A549 (cell line): ENCODE data around the gene WNT7B. TPM values are rescaled to one million over a fixed set of nuclear protein-coding genes. Genes with fewer than 3 reads are reported as not detected.

Experiments used
- ATAC-seq, 2 experiments: fragments of 200-7000 bp in 1 of 2; fragments of >200 bp in 1 of 2; cut with Nextera tagmentation in 1 of 2; cut with Tn5 transposase in 1 of 2; 3 replicates each; pipeline versions ENCODE4 v1.8.0 to v1.9.1; 2018 to 2020; ENCODE audit warnings: mild to moderate bottlenecking in 1 of 2, moderate library complexity in 1 of 2
- CTCF ChIA-PET: fragments of 300-600 bp; sonication (Branson Sonifier 250); formaldehyde crosslinking; extraction: SDS; loops from one replicate; lab custom pipeline; 2021; ENCODE audit warnings: antibody characterized with exemption, inconsistent platforms; lab: Yijun Ruan, JAX
- POLR2A ChIA-PET: fragments of 350-600 bp; formaldehyde crosslinking; extraction: SDS; loops from one replicate; lab custom pipeline; 2021; ENCODE audit warnings: antibody characterized with exemption, inconsistent platforms; lab: Yijun Ruan, JAX
- DNase-seq, 2 experiments: peaks; one replicate each; pipeline versions ENCODE4 v3.0.0 to v3.0.0-alpha.2; 2011 to 2016; ENCODE audit warnings: low read depth in 1 of 2, low spot score in 1 of 2
- FAIRE-seq: peaks from 2 replicates; lab custom pipeline; 2011; peaks lifted over from hg19 to GRCh38; lab: Jason Lieb, UNC
- H3K27ac ChIP-seq, 2 experiments: fragments of >200 bp; sonication (Bioruptor Twin); formaldehyde crosslinking; 3 replicates each; pipeline ENCODE4 v1.5.1; 2016 to 2017
- H3K4me1 ChIP-seq: fragments of >200 bp; sonication (Bioruptor Twin); formaldehyde crosslinking; 3 replicates; pipeline ENCODE4 v1.6.1; 2016
- H3K4me2 ChIP-seq: fragments of >200 bp; sonication (Bioruptor Twin); formaldehyde crosslinking; 3 replicates; pipeline ENCODE4 v1.6.1; 2016
- H3K4me3 ChIP-seq: fragments of >200 bp; sonication (Bioruptor Twin); formaldehyde crosslinking; 3 replicates; pipeline ENCODE4 v1.5.1; 2016
- H3K9me3 ChIP-seq: fragments of >200 bp; sonication (Bioruptor Twin); formaldehyde crosslinking; 3 replicates; pipeline ENCODE4 v1.6.1; 2016
- CBX2 ChIP-seq: fragments of 200-600 bp; sonication (generic); IDR thresholded peaks from 2 replicates; pipeline ENCODE4 v1.6.1; 2016; ENCODE audit warnings: low read depth, mild to moderate bottlenecking, borderline replicate concordance
- CHD4 ChIP-seq: fragments of 200-600 bp; sonication (generic); IDR thresholded peaks from 2 replicates; pipeline ENCODE4 v1.6.1; 2016; ENCODE audit warnings: antibody characterized with exemption, mild to moderate bottlenecking, borderline replicate concordance
- EHF ChIP-seq: fragments of 250-450 bp; sonication (Bioruptor Pico); IDR thresholded peaks from 2 replicates; pipeline ENCODE4 v1.5.0; 2020; ENCODE audit warnings: mild to moderate bottlenecking
- ESRRA ChIP-seq: fragments of 150-350 bp; IDR thresholded peaks from 2 replicates; pipeline ENCODE4 v1.6.1; 2014; ENCODE audit warnings: mild to moderate bottlenecking, low read length, borderline replicate concordance
- HOXA7 ChIP-seq: fragments of 250-450 bp; sonication (Bioruptor Pico); IDR thresholded peaks from 2 replicates; pipeline ENCODE4 v1.5.0; 2020; ENCODE audit warnings: mild to moderate bottlenecking, moderate library complexity
- HOXB5 ChIP-seq: fragments of 250-450 bp; sonication (Bioruptor Pico); IDR thresholded peaks from 2 replicates; pipeline ENCODE4 v1.5.0; 2020; ENCODE audit warnings: mild to moderate bottlenecking, moderate library complexity
- JUN ChIP-seq, 2 experiments: fragments of >200 bp; sonication (Bioruptor Twin); formaldehyde crosslinking; IDR thresholded peaks; 2 replicates in 1 of 2; 3 replicates in 1 of 2; pipeline ENCODE4 v1.6.1; 2016 to 2017
- JUNB ChIP-seq: fragments of >200 bp; sonication (Bioruptor Twin); formaldehyde crosslinking; IDR thresholded peaks from 2 replicates; pipeline ENCODE4 v1.6.1; 2016
- KDM1A ChIP-seq: fragments of 200-600 bp; sonication (generic); IDR thresholded peaks from 2 replicates; pipeline ENCODE4 v1.6.1; 2016; ENCODE audit warnings: low read depth, mild to moderate bottlenecking
- MAFK ChIP-seq: fragments of 450-650 bp; IDR thresholded peaks from 2 replicates; pipeline ENCODE4 v1.6.1; 2014; ENCODE audit not compliant: partially characterized antibody
- MAZ ChIP-seq: fragments of 150-350 bp; IDR thresholded peaks from 2 replicates; pipeline ENCODE4 v1.6.1; 2014; ENCODE audit warnings: antibody characterized with exemption, low read depth, low read length, borderline replicate concordance
- POLR2AphosphoS2 ChIP-seq: conservative IDR thresholded peaks from 2 replicates; pipeline ENCODE4 v1.6.1; 2012; ENCODE audit warnings: low read length, improper control_type of control experiment, inconsistent platforms
- RAD21 ChIP-seq, 2 experiments: fragments of >200 bp in 1 of 2; sonication (Bioruptor Twin) in 1 of 2; formaldehyde crosslinking in 1 of 2; IDR thresholded peaks in 1 of 2; conservative IDR thresholded peaks in 1 of 2; 2 replicates in 1 of 2; 3 replicates in 1 of 2; pipeline ENCODE4 v1.6.1; 2012 to 2018; ENCODE audit warnings: inconsistent platforms in 1 of 2
- RFX5 ChIP-seq: fragments of 450-650 bp; IDR thresholded peaks from 2 replicates; pipeline ENCODE4 v1.7.1; 2014; ENCODE audit warnings: antibody characterized with exemption, mild to moderate bottlenecking, moderate library complexity
- SREBF2 ChIP-seq: fragments of 450-650 bp; IDR thresholded peaks from 2 replicates; pipeline ENCODE4 v1.6.1; 2014; ENCODE audit warnings: mild to moderate bottlenecking, moderate library complexity
- ZC3H11A ChIP-seq: fragments of 450-650 bp; IDR thresholded peaks from 2 replicates; pipeline ENCODE4 v1.6.1; 2014; ENCODE audit warnings: antibody characterized with exemption, mild to moderate bottlenecking
- ZFP36 ChIP-seq: fragments of 450-650 bp; IDR thresholded peaks from 2 replicates; pipeline ENCODE4 v1.6.1; 2014; ENCODE audit warnings: borderline replicate concordance; ENCODE audit not compliant: partially characterized antibody
- WGBS: methylation state at CpG from one replicate; pipeline ENCODE4 v1.1.6; 2017; ENCODE audit errors: missing lambda C conversion rate; 5-methylcytosine and 5-hydroxymethylcytosine counted together
- polyA plus RNA-seq, 4 experiments: library from polyadenylated mRNA; depleted of rRNA in 3 of 4; stranded (reverse); fragments of >200 nt; fragmentation: RNase III in 1 of 4; extraction: RNeasy Plus Mini Kit Qiagen cat#74134 plus additional on column Dnase treatment in 1 of 4; gene quantifications; 2 replicates in 3 of 4; 3 replicates in 1 of 4; pipeline ENCODE4 v1.2.3, GENCODE V29; 2011 to 2017
- TF ChIP-seq, protein P1 (sequence below): IDR thresholded peaks from 2 replicates; pipeline ENCODE4 v1.6.1; 2012; ENCODE audit warnings: low read depth, borderline replicate concordance
- TF ChIP-seq, protein P2 (sequence below): fragments of >200 bp; sonication (Bioruptor Twin); formaldehyde crosslinking; IDR thresholded peaks from 3 replicates; pipeline ENCODE4 v1.6.1; 2016
- TF ChIP-seq, protein P3 (sequence below): IDR thresholded peaks from 2 replicates; pipeline ENCODE4 v1.6.1; 2012
- TF ChIP-seq, protein P4 (sequence below): fragments of >200 bp; sonication (Bioruptor Twin); formaldehyde crosslinking; IDR thresholded peaks from 3 replicates; pipeline ENCODE4 v1.5.1; 2016
- TF ChIP-seq, protein P5 (sequence below): fragments of >200 bp; sonication (Bioruptor Twin); formaldehyde crosslinking; IDR thresholded peaks from 2 replicates; pipeline ENCODE4 v1.6.1; 2016

WNT7B gene
- polyA plus RNA-seq, 2 of the 4 experiments (the other 2 are of a cell fraction): 16.9 to 80.8 TPM

DNA sequence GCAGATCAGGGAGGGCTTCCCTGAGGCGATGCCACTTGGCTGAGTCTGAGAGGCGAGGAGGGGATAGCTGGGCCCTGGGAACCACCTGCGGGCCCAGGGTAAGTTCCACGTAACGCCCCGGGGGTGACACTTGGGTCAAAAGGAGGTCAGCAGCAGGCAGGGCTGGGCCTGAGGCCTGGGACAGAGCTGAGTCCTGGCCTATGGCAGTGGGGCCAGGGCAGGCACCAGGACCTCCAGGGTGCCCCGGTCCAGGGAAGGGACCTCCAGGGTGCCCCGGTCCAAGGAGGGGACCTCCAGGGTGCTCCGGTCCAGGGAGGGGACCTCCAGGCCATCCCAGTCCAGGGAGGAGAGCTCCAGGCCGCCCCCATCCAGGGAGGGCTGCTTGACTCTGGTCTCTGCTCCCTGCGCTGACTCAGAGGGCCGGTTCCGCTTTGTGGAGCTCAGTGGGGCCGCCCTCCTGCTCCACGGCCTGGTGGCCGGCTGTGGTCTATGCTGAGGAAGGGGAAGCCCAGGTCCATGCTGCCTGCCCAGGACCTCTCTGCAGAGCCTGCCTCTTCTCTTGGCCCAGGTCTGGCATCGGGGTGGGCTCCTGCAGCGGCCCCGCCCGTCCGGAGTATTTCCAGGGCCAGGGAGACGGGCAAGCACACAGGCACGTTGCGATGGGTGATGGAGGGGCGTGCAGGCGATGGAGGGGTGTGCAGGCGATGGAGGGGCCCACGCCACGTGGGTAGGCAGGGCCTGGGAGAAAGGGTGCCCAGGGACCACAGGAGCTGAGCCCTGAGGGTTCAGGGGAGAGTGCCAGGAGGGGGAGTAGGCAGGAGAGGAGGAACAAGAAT lies 19.5 kb upstream of the WNT7B start (continued):
- TF ChIP-seq JUNB: no peak
- TF ChIP-seq HOXB5 (CRISPR knock-in tag): no peak
- no peak for TF ChIP-seq ZC3H11A
- no peak for TF ChIP-seq RFX5
- TF ChIP-seq POLR2AphosphoS2: no peak
- no peak for TF ChIP-seq EHF (CRISPR knock-in tag)
- TF ChIP-seq, protein P1, sequence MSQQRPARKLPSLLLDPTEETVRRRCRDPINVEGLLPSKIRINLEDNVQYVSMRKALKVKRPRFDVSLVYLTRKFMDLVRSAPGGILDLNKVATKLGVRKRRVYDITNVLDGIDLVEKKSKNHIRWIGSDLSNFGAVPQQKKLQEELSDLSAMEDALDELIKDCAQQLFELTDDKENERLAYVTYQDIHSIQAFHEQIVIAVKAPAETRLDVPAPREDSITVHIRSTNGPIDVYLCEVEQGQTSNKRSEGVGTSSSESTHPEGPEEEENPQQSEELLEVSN: no peak

DNA sequence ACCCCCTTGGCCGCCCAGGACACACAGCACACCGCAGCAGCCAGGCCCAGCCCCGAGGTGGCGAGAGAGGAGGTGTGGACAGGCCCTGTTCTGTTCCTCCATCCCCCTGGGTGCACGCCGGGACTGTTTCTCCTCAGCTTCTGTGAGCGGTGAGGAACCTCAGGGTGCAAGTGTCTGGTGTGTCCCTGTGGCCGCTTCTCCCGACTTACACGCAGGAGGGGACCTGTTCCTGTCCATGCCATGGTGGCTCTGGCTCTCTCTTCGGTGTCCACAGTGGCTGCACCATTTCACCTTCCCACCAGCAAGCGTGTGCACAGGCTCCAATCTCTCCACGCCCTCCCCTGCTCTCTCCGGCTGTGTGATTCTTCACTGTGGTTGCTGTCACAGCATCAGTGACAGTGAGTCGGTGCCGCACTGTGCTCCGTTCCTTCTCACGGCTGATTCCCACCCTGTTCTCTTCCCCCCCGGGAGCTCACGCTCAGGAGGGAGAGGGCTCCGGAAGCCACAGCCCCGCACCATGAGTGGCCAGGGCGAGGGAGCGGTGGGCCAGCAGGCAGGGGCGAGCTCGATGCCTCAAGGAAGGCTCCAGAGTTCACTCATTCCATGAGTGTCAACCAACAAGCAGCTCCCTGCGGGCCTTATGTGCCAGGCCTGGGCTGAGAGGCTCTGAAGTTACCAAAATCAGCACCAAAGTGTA lies 18.6 kb upstream of the WNT7B start:
- Histone ChIP-seq H3K4me1 (no peaks in the 10 kb centered on the region), H3K27ac (peak overlapping the region in 1 of 2 experiments; percentile 72; a peak in 3 of 6 replicates), H3K4me2 (no peak overlapping the region), H3K4me3 (no peak overlapping the region), H3K9me3 (no peaks in the 10 kb centered on the region)
- POLR2A ChIA-PET: no interaction called here
- TF ChIP-seq JUN (IDR thresholded peaks at IDR 0.05) (no peak), MAFK (no peak), SREBF2 (no peak), KDM1A (no peak), ZFP36 (no peak), JUNB (no peak), RAD21 (conservative IDR thresholded peaks at IDR 0.05 in 1 of 2, IDR thresholded peaks at IDR 0.05 in 1 of 2) (no peak), HOXA7 (CRISPR knock-in tag) (no peak), HOXB5 (CRISPR knock-in tag) (no peak), MAZ (no peak), ESRRA (no peak), CBX2 (no peak), CHD4 (no peak)
- TF ChIP-seq, protein P2, sequence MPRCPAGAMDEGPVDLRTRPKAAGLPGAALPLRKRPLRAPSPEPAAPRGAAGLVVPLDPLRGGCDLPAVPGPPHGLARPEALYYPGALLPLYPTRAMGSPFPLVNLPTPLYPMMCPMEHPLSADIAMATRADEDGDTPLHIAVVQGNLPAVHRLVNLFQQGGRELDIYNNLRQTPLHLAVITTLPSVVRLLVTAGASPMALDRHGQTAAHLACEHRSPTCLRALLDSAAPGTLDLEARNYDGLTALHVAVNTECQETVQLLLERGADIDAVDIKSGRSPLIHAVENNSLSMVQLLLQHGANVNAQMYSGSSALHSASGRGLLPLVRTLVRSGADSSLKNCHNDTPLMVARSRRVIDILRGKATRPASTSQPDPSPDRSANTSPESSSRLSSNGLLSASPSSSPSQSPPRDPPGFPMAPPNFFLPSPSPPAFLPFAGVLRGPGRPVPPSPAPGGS: no peak
- TF ChIP-seq, protein P3, sequence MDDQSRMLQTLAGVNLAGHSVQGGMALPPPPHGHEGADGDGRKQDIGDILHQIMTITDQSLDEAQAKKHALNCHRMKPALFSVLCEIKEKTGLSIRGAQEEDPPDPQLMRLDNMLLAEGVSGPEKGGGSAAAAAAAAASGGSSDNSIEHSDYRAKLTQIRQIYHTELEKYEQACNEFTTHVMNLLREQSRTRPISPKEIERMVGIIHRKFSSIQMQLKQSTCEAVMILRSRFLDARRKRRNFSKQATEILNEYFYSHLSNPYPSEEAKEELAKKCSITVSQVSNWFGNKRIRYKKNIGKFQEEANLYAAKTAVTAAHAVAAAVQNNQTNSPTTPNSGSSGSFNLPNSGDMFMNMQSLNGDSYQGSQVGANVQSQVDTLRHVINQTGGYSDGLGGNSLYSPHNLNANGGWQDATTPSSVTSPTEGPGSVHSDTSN: no peak
- TF ChIP-seq, protein P4, sequence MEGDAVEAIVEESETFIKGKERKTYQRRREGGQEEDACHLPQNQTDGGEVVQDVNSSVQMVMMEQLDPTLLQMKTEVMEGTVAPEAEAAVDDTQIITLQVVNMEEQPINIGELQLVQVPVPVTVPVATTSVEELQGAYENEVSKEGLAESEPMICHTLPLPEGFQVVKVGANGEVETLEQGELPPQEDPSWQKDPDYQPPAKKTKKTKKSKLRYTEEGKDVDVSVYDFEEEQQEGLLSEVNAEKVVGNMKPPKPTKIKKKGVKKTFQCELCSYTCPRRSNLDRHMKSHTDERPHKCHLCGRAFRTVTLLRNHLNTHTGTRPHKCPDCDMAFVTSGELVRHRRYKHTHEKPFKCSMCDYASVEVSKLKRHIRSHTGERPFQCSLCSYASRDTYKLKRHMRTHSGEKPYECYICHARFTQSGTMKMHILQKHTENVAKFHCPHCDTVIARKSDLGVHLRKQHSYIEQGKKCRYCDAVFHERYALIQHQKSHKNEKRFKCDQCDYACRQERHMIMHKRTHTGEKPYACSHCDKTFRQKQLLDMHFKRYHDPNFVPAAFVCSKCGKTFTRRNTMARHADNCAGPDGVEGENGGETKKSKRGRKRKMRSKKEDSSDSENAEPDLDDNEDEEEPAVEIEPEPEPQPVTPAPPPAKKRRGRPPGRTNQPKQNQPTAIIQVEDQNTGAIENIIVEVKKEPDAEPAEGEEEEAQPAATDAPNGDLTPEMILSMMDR: no peak
- TF ChIP-seq, protein P5, sequence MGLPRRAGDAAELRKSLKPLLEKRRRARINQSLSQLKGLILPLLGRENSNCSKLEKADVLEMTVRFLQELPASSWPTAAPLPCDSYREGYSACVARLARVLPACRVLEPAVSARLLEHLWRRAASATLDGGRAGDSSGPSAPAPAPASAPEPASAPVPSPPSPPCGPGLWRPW: no peak
- ATAC-seq (peak; percentile 8 to 13; a peak in 3 of 6 replicates), FAIRE-seq (no peak), DNase-seq (no peak)
- CTCF ChIA-PET: interaction anchor here (0.6 to 10.7 kb wide), 26 partner anchors 10 to 443 kb away, joined by 3 to 133 read pairs (median 5); partner anchors contain the start of genes GTSE1 and TTC38
- 90% methylated on average over 24 of the region's 27 CpGs for WGBS
